ENCODE results near the gene FER.
"Not testable (repeated sequence)": the region's sequence is repeated elsewhere in the genome, so short reads cannot be mapped to it uniquely, and the experiment has no call there.

Gene FER

DNA sequence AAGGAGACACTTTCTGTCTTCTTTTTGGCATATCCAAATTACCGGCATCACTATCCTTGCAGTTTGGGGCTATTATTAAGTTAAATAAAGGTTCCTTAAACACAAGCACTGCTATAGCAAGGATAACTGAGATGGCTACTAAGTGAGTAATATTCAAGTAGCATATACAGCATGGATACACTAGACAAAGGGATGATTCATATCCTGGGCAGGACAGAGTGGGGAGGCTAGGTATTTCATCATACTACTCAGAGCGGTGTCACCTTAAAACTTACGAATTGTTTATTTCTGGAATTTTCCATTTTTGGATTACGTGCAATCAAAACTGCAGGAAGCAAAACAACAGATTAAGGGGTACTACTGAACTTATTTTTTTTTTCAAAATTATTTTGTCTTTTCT, 54.1 kb downstream of the FER start:
- DNase-seq, result no peak

DNA sequence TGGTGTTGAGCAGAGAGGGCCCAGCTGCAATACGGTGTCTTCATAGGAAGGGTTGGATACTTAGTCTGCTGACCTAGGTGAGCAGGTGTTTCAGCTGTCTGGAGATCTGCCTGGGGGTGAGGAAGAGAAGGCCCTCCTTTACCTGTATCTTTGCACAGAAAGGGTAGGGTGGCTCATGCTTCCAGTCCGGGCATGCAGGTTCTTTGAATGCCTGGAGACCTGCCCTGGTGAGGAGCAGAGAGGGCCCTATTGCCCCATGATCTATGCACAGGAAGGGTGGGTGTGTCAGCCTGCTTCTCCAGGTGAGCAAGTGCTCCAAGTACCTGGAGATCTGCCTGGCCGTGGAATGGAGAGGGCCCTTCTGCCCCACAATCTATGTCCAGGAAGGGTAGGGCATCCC, 63.0 kb downstream of the FER start:
- DNase-seq, result no peak

DNA sequence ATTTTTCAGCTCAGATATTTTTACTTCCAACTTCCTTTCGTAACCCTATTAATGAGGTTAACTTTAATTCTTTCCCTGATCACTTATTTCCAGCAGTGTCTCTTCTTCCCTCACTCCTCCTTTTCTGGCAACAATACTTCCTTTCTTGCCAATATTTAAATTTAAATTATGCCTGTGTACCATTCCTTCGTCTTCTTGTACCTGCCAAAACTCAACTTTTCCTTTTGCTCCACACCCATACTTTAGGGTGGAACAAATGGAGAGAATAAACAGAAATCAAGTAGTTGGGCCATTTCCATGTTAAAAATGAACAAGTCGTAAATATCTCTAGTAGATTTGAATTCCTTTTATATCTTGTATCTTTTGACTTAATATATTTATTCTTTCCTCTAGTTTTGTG, 66.0 kb downstream of the FER start:
- no peak for DNase-seq

DNA sequence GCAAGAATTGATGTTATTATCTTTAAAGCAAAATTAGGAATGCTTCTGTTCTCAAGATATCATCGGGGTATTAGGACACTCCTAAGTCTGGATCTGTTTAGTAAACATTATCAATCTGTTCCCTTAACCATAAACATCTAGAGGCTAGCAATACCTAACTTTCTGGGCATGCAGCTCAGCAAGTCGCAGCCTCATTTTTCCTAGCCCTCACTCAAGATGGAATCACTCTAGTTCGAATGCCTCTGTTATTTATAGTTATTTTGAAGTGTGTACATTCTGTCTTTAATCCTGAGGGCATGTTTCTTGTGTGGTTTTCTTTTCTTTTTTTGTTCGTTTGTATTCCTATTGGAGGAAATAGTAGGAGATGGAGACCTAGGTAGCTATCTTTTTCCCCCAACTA, 66.9 kb downstream of the FER start:
- DNase-seq, result no peak

DNA sequence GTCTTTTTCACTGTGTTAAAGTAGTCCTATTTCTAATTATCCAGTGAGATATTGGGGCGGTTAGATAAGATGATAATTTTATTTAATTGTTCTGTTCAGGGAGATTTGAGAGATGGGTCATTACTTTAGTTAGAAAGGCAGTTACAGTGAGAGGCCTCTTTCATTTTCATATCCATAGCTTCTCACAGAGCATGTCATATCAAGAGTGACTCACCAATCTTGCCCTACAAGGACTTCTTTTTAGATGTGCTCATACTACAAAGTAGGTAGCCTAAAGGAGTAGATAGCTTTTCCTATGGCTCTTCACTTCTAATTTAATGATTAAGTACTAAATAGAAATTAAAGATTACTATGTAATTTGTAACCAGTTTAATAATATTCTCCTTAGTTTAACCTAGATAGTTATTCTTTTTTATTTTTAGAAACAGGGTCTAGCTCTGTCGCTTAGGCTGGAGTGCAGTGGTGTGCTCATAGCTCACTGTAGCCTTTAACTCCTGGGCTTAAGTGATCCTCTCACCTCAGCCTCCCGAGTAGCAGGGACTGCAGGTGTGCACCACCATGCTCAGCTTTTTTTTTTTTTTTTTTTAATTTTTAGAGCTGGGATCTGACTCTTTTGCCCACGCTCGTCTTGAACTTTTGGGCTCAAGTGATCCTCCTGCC, 71.0 kb downstream of the FER start:
- DNase-seq, result no peak

DNA sequence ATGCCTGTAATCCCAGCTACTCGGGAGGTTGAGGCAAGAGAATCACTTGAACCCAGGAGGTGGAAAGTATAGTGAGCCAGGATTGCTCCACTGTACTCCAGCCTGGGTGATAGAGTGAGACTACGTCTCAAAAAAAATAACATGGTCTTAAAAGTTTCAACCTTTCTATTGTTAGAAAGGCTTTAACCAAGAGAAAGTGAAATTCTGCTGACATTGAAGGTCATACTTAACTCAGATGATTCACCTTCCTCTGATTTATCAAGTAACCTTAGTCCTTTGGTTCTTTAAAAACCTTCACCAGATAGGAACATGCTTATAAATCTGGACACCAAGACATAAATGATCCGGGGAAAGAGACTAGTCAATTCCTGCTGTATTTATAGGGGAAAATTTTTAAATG, 73.3 kb downstream of the FER start:
- no peak for DNase-seq

DNA sequence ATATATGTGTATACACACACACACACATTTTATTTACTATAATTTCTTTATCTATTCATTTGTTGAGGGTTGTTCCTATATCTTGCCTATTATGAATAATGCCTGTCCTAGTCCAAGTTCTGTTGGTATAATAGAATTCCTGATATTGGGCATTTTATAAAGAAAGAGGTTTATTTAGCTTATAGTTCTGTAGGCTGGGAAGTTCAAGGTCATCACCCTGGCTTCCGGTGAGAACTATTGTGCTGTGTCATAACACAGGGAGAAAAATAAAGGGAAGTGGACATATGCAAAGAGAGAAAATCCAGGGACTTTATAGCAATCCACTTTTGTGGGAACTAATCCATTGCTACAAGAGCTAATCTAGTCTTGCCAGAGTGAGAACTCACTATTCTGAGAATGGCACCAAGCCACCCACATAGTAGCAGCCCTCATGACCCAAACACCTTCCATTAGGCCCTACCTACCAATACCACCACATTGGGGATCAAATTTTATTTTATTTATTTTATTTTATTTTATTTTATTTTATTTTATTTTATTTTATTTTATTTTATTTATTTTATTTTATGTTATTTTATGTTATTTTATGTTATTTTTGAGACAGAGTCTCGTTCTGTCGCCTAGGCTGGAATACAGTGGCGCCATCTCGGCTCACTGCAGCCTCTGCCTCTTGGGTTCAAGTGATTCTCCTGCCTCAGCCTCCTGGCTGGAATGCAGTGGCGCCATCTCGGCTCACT, 74.7 kb downstream of the FER start:
- DNase-seq, result no peak

DNA sequence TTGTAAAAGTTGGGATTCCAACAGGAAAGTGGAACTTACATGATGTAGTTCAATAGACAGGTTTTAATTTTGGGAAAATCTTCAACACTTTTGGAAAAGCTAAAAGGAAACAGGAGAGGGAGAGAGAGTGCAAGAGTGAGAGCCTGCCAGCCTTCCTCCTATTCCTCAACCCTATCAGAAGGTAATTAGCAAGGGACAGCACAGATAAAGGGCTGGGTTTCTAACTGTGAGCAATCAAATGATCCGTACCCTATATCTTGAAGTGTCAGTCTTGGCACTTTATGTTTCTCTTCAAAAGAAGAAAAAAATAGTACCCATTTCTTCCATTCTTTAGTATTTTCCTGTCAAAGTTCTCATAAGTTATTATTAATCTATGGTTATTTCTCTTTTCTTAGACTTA, 79.4 kb downstream of the FER start:
- no peak for DNase-seq

DNA sequence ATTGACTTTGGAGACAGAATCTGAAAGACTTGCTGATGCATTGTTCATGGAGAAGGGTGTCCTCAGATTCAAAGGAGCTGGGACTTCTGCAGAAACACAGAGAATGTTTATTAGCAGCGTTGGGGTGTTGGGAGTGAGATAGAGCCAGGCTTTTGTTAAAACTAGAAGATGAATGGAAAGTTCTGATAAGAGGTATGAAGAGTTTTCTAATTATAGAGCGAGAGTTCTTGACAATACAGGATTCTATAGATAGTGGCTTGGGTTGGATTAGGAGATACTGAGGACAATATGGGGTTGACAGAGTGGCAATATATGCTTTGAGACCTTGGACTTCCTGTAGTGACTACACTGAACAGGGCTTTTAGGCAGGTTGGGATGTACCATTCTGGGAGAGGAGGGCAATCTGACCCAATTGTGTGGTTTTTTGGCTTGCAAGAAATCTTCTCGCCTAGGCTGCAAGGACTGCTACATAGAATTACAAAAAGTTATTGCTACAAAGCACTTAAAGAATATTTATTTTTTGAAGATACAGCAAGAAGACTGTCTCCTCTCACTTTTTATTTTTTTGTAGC, 83.1 kb downstream of the FER start:
- DNase-seq, result no peak

DNA sequence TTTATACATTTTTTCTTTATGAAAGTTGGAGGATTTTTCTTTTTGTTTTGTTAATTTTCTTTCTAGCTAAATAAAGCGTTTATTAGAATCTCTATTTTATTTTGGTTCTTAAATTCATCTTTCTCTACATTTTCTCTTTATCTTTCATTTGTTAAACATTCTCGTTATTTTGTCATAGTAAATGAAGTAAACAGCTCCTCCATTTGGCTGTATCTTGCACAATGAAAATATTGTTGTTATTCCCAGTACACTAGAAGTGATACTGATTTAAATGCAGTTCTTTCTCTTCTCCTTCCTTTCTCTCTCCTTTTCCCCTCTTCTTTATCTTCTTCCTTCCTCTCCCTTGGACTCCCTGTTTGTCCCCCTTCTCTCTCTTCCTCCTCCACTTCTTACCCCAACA, 88.8 kb downstream of the FER start:
- DNase-seq, result no peak

DNA sequence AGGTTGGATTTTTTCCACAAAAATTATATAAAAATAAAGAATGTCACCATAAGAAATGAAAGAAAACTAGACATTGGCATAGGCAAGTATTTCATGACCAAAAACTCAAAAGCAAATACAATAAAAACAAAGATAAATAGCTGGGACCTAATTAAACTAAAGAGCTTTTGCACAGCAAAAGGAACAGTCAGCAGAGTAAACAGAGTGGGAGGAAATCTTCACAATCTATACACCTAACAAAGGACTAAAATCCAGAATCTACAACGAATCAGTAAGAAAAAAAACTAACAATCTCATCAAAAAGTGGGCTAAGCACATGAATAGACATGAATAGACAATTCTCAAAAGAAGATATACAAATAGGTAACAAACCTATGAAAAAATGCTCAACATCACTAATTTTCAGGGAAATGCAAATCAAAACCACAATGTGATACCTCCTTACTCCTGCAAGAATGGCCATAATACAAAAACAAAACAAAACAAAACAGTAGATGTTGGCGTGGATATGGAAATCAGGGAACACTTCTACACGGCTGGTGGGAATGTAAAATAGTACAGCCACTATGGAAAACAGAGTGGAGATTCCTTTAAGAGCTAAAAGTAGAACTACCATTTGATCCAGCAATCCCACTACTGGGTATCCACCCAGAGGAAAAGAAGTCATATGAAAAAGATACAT, 94.7 kb downstream of the FER start:
- not testable (repeated sequence) for DNase-seq

DNA sequence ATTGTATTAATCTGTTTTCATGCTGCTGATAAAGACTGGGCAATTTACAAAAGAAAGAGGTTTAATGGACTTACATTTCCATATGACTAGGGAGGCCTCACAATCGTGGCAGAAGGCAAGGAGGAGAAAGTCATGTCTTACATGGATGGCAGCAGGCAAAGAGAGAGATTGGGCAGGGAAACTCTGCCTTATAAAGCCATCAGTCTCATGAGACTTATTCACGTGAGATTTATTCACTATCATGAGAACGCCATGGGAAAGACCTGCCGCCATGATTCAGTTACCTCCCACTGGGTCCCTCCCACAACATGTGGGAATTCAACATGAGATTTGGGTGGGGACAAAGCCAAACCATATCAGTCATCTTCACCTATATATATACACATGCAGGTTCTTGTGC, 103.4 kb downstream of the FER start:
- not testable (repeated sequence) for DNase-seq

DNA sequence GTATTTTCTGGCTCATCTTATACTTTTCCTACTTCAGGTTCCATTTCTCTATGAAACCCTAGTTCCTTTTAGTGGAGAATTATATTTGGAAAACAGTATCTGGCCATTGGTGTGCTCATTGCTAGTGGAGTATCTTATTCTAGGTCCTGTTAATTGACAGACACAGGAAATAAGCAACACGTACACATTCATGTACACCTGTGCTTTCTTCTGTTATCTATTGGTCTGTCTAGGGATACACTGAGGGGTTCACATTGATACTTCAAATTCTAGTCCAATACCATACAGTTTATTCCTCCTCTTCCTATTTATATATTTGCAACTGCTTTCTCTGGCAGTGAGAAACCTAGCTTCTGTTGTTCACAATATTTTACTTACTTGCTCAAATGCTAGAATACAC, 110.2 kb downstream of the FER start:
- DNase-seq, result no peak

DNA sequence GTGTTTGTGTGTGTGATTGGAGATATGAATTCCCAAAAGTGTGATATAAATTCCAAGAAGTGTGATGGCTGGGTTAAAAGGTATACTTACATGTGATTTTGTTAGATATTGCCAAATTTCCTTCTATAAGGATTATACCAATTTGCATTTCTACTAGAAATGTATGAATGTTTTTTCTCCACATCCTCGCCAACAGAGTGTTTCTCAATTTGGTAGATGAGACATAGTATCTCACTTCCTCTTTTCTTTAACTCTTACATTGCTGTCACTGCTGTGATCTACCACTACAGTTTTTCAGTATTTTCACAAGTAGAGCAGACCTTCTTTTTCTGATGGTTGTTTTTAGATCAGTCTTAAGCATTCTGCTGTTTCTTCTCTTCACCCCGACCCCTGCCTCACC, 111.3 kb downstream of the FER start:
- DNase-seq, result no peak

DNA sequence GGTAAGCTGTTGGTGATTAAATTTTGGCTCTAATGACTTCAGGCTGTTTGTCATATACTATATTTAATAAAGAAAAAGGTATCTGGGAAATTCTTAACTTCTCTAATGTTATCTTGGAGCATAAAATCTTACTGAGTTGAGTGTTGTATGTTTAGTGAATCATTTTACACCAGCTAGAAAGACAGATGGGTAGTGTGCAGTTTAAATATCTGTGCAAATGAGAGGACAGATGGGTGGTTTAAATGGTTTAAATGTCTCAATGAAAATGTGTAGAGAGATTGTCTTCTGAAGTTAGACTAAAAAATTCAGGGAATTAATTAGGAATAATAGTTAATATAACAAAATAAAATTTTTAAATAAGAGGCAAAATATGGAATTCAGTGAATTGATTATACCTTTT, 114.5 kb downstream of the FER start:
- DNase-seq, result no peak

DNA sequence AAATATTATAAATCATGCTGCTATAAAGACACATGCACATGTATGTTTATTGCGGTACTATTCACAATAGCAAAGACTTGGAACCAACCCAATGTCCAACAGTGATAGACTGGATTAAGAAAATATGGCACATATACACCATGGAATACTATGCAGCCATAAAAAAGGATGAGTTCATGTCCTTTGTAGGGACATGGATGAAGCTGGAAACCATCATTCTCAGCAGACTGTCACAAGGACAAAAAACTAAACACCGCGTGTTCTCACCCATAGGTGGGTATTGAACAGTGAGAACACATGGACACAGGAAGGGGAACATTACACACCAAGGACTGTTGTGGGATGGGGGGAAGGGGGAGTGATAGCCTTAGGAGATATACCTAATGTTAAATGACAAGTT, 118.4 kb downstream of the FER start:
- DNase-seq, result not testable (repeated sequence)

DNA sequence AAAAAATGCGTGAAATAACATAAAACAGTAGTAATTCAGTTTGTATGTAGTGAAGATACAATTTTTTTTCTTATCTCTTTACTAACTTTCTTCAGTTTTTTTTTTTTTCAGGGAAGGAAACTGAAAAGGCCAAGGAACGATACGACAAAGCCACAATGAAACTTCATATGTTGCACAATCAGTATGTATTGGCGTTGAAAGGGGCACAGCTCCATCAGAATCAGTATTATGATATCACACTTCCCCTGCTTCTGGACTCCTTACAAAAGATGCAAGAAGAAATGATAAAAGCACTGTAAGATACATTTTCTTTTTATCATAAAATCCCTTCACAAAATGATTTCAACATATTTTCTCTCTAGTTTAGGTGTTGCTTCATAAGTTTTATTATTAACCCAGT, 120.0 kb downstream of the FER start:
- no peak for DNase-seq

DNA sequence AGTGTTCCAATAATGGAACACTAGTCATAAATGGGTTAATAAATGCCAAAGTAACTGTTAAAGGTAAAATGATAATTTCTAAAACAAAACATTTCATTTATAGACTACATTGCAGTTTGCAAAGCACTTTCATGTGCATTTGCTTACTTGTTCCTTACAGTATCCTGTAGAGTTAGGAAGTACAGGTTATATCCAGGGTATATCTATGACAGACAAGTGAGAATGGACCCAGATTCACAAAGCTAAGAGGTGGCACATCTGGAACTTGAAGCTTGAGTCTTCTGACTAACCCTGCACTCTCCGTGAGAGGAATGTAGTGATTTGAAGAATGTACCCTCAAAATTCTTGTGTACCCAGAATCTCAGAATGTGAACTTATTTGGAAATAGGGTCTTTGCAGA, 121.4 kb downstream of the FER start:
- DNase-seq, result no peak

DNA sequence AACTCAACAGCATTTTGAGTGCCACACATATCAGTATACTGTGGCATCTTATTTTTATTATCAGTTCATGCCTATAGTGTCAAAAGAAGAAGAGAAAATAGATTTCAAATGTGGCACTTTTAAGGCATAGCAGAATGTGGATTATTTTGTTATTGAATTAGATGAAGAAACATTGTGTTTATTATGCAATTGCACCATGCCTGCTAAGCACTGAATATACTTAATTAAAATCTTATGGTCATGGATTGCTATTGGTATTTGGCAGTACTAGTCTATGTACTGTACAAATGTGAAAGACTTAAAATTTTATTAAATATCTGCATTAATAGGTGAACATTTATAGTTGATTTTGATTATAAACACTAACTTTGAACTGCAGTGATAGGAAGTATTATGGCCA, 128.8 kb downstream of the FER start:
- DNase-seq, result no peak

DNA sequence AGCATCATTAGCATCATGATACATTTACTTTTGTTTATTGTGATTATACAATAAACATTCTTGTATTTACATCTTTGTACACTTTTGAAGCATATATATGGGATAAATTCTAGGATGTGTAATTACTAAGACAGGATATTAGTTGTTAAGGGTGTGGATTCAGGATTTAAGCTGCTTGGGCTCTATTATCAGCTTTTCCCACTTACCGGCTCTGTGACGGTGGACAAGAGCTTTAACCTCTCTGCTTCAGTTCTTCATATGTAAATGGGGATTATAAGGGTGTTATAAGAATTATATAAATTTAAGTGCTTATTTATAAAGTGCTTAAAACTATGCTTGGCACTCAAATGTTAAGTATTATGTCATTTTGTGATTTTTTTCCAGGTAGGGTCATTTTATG, 131.1 kb downstream of the FER start:
- DNase-seq, result no peak

DNA sequence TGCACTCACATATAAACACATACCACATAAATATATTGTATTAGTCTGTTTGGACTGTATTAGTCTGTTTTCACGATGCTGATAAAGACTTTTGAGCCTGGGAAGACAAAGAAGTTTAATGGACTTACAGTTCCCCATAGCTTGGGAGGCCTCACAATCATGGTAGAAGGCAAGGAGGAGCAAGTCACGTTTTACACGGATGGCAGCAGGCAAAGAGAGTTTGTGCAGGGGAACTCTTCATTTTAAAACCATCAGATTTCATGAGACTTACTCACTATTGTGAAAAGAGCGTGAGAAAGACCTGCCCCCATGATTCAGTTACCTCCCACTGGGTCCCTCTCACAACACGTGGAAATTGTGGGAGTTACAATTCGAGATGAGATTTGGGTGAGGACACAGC, 133.4 kb downstream of the FER start:
- DNase-seq, result no peak

DNA sequence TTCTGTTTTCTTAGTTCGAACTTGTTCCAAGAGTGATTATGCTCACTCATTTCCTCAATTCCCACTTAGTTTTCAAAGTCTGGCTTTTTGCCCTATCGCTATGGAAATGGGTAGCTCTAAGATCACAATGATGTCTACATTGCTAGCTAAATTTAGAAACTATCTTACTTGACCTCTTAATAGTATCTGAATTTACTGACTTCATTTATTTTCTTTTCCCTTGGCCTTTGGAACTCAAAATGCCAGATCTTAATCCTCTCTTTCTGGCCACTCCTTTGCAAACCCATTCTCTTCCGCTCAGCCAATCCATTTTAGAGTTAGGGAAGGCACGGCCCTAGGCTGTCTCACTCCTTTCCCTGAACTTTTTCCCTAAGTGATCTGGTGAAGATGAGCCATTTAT, 137.0 kb downstream of the FER start:
- no peak for DNase-seq

DNA sequence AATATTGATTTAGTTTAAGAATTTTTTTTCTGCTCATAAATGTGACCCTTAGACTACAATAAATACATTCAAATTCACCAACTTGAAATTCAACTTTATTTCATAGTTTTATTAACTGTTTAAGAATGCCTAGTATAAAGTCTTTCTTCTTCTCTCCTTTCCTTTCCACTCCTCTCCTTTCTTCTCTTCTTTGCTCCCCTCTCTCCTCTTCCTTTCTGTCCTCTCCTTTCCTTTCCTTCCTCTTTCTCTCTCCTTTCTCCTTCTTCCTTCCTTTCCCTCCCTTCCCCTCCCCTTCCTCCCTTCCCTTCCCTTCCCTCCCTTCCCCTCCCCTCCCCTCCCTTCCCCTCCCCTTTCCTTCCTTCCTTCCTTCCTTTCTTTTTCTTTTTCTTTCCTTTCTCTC, 150.6 kb downstream of the FER start:
- DNase-seq, result no peak

DNA sequence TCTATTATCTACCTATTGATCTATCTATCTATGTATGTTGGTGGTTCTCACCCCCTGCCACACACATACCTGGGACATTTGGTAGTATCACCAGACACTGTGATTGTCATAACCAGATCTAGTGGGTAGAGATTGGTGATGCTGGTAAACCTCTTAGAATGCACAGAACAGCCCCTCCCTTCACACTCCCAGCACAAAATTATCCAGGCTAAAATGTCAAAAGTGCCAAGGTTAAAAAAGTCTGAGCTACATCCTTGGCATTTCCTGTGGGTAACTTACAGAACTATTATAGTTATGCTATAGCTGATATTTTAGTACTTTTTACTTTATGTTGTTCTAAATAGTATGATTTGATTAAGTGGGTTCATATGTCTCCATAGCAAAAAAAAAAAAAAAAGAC, 151.0 kb downstream of the FER start:
- no peak for DNase-seq

All from activated T-cell treated with anti-CD3 and anti-CD28 coated beads, Interleukin-2, amount 50 U/mL, for 1 hour (primary cell).